ENCODE results near the gene UMPS.

UMPS gene

DNA sequence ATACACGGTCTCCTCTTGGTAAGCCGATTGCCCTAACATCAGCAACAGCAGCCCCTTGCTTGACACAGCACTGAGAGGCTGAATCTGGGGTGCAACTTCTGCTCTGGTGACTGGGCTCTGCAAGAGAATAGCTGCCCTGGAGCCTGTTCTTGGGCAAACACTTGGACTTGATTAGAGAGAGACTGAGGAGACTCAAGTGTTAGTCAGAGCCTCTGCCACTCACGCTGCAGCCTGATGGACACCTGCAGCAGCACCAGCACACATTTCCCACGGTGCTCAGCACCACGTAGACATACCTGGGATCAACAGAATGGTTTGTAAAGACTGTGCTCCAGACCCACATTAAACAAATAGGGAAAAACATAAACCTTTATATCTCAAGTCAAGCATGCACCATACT is 35.8 kb upstream of the UMPS start:
- TF ChIP-seq EGR1 (IDR thresholded peaks at IDR 0.05), result no peak

- TF ChIP-seq MAX (IDR thresholded peaks at IDR 0.05) (no peak), FOXM1 (IDR thresholded peaks at IDR 0.05; ENCODE audit: borderline replicate concordance, low read depth) (no peak), EP300 (IDR thresholded peaks at IDR 0.05; ENCODE audit: borderline replicate concordance) (no peak), EGR1 (IDR thresholded peaks at IDR 0.05) (no peak), TCF12 (IDR thresholded peaks at IDR 0.05; ENCODE audit: low read depth) (no peak), TAF1 (IDR thresholded peaks at IDR 0.05; ENCODE audit: low read depth) (no peak), NFIC (IDR thresholded peaks at IDR 0.05) (no peak), RAD21 (IDR thresholded peaks at IDR 0.05; ENCODE audit: low read depth) (no peak), TEAD4 (IDR thresholded peaks at IDR 0.05) (no peak)
These were observed 34.9 kb upstream of the UMPS start for GRCh38 chr3:124695369-124695768.

GRCh38 chr3:124696006-124696405 is 34.2 kb upstream of the UMPS start:
- TF ChIP-seq, protein P1, sequence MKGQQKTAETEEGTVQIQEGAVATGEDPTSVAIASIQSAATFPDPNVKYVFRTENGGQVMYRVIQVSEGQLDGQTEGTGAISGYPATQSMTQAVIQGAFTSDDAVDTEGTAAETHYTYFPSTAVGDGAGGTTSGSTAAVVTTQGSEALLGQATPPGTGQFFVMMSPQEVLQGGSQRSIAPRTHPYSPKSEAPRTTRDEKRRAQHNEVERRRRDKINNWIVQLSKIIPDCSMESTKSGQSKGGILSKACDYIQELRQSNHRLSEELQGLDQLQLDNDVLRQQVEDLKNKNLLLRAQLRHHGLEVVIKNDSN (IDR thresholded peaks at IDR 0.05), result no peak

GRCh38 chr3:124697302-124697701 is 33.0 kb upstream of the UMPS start:
- TF ChIP-seq, protein P2, sequence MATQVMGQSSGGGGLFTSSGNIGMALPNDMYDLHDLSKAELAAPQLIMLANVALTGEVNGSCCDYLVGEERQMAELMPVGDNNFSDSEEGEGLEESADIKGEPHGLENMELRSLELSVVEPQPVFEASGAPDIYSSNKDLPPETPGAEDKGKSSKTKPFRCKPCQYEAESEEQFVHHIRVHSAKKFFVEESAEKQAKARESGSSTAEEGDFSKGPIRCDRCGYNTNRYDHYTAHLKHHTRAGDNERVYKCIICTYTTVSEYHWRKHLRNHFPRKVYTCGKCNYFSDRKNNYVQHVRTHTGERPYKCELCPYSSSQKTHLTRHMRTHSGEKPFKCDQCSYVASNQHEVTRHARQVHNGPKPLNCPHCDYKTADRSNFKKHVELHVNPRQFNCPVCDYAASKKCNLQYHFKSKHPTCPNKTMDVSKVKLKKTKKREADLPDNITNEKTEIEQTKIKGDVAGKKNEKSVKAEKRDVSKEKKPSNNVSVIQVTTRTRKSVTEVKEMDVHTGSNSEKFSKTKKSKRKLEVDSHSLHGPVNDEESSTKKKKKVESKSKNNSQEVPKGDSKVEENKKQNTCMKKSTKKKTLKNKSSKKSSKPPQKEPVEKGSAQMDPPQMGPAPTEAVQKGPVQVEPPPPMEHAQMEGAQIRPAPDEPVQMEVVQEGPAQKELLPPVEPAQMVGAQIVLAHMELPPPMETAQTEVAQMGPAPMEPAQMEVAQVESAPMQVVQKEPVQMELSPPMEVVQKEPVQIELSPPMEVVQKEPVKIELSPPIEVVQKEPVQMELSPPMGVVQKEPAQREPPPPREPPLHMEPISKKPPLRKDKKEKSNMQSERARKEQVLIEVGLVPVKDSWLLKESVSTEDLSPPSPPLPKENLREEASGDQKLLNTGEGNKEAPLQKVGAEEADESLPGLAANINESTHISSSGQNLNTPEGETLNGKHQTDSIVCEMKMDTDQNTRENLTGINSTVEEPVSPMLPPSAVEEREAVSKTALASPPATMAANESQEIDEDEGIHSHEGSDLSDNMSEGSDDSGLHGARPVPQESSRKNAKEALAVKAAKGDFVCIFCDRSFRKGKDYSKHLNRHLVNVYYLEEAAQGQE (IDR thresholded peaks at IDR 0.05; ENCODE audit: low read depth), result no peak
- no peak for TF ChIP-seq RAD21 (IDR thresholded peaks at IDR 0.05; ENCODE audit: low read depth)
- TF ChIP-seq NFIC (IDR thresholded peaks at IDR 0.05), result no peak
- TF ChIP-seq FOXM1 (IDR thresholded peaks at IDR 0.05; ENCODE audit: borderline replicate concordance, low read depth), result no peak
- no peak for TF ChIP-seq ZBTB7A (IDR thresholded peaks at IDR 0.05; ENCODE audit: low read depth)
- TF ChIP-seq, protein P1 (IDR thresholded peaks at IDR 0.05), result no peak
- no peak for TF ChIP-seq EP300 (IDR thresholded peaks at IDR 0.05; ENCODE audit: borderline replicate concordance)
- TF ChIP-seq TEAD4 (IDR thresholded peaks at IDR 0.05), result no peak
- no peak for TF ChIP-seq TCF12 (IDR thresholded peaks at IDR 0.05; ENCODE audit: low read depth)
- no peak for TF ChIP-seq CREB1 (IDR thresholded peaks at IDR 0.05; ENCODE audit: low read depth)
- no peak for TF ChIP-seq EGR1 (IDR thresholded peaks at IDR 0.05)
- TF ChIP-seq CEBPB (IDR thresholded peaks at IDR 0.05), result no peak
- no peak for TF ChIP-seq TAF1 (IDR thresholded peaks at IDR 0.05; ENCODE audit: low read depth)
- no peak for TF ChIP-seq MAX (IDR thresholded peaks at IDR 0.05)
- TF ChIP-seq YY1 (IDR thresholded peaks at IDR 0.05; ENCODE audit: low read depth), result no peak

GRCh38 chr3:124698030-124698770 is 32.1 kb upstream of the UMPS start:
- TF ChIP-seq TCF12 (IDR thresholded peaks at IDR 0.05; ENCODE audit: low read depth) (no peak), TAF1 (IDR thresholded peaks at IDR 0.05; ENCODE audit: low read depth) (no peak), EGR1 (IDR thresholded peaks at IDR 0.05) (no peak), ZBTB7A (IDR thresholded peaks at IDR 0.05; ENCODE audit: low read depth) (no peak), EP300 (IDR thresholded peaks at IDR 0.05; ENCODE audit: borderline replicate concordance) (no peak), MAX (IDR thresholded peaks at IDR 0.05) (no peak), TEAD4 (IDR thresholded peaks at IDR 0.05) (no peak), YY1 (IDR thresholded peaks at IDR 0.05; ENCODE audit: low read depth) (no peak), CEBPB (IDR thresholded peaks at IDR 0.05) (no peak), NFIC (IDR thresholded peaks at IDR 0.05) (no peak), RAD21 (IDR thresholded peaks at IDR 0.05; ENCODE audit: low read depth) (no peak), FOXM1 (IDR thresholded peaks at IDR 0.05; ENCODE audit: borderline replicate concordance, low read depth) (no peak), CREB1 (IDR thresholded peaks at IDR 0.05; ENCODE audit: low read depth) (no peak)
- TF ChIP-seq, protein P2 (IDR thresholded peaks at IDR 0.05; ENCODE audit: low read depth), result no peak
- TF ChIP-seq, protein P1 (IDR thresholded peaks at IDR 0.05), result no peak
